OCI-LY1 (cell line): ENCODE results near the gene MCC.

Experiments used
- H2AFZ ChIP-seq: fragments of 200-600 bp; sonication (generic), shearing (Covaris generic); 2 replicates; pipeline ENCODE4 v1.6.0; 2014; ENCODE audit warnings: antibody characterized with exemption, mild to moderate bottlenecking, low read length
- H3F3A ChIP-seq: fragments of 200-600 bp; sonication (generic), shearing (Covaris generic); 2 replicates; pipeline ENCODE4 v1.6.0; 2014; ENCODE audit warnings: mild to moderate bottlenecking, antibody characterized with exemption, low read length, moderate library complexity; ENCODE audit not compliant: insufficient read depth
- H3K27ac ChIP-seq: fragments of 200-600 bp; sonication (generic); 2 replicates; pipeline ENCODE4 v1.5.1; 2014; ENCODE audit warnings: low read length, mixed run types, mild to moderate bottlenecking, low read depth; ENCODE audit not compliant: poor library complexity, severe bottlenecking
- H3K27me3 ChIP-seq: fragments of 200-600 bp; sonication (generic); 2 replicates; pipeline ENCODE4 v1.6.0; 2014; ENCODE audit warnings: antibody characterized with exemption, mild to moderate bottlenecking, low read length, moderate library complexity; ENCODE audit not compliant: insufficient read depth
- H3K36me3 ChIP-seq: fragments of 200-600 bp; sonication (generic); 2 replicates; pipeline ENCODE4 v1.6.1; 2014; ENCODE audit warnings: mild to moderate bottlenecking, antibody characterized with exemption, low read length, moderate library complexity, mixed read lengths; ENCODE audit not compliant: insufficient read depth
- H3K4me1 ChIP-seq: fragments of 200-600 bp; sonication (generic); 2 replicates; pipeline ENCODE4 v1.5.1; 2014; ENCODE audit warnings: mild to moderate bottlenecking, low read length, moderate library complexity; ENCODE audit not compliant: insufficient read depth, severe bottlenecking
- H3K4me2 ChIP-seq: fragments of 200-600 bp; sonication (generic), shearing (Covaris generic); 2 replicates; pipeline ENCODE4 v1.6.1; 2014; ENCODE audit warnings: low read length
- H3K4me3 ChIP-seq: fragments of 200-600 bp; sonication (generic); 2 replicates; pipeline ENCODE4 v1.5.1; 2014; ENCODE audit warnings: low read length, low read depth, mild to moderate bottlenecking, mixed read lengths; ENCODE audit not compliant: poor library complexity, severe bottlenecking
- H3K79me2 ChIP-seq: fragments of 200-600 bp; shearing (Covaris generic); 2 replicates; pipeline ENCODE4 v1.6.1; 2016; ENCODE audit warnings: mixed run types, low read length, mixed read lengths; ENCODE audit not compliant: insufficient read depth
- H3K9ac ChIP-seq: fragments of 200-600 bp; sonication (generic), shearing (Covaris generic); 2 replicates; pipeline ENCODE4 v1.6.1; 2014; ENCODE audit warnings: mild to moderate bottlenecking, low read length, mixed read lengths
- H3K9me2 ChIP-seq: fragments of 200-600 bp; sonication (generic), shearing (Covaris generic); 2 replicates; pipeline ENCODE4 v1.6.1; 2014; ENCODE audit warnings: low read depth, mild to moderate bottlenecking, low read length, mixed read lengths
- H3K9me3 ChIP-seq: fragments of 200-600 bp; shearing (Covaris generic); 2 replicates; pipeline ENCODE4 v1.6.1; 2014; ENCODE audit warnings: low read length, mixed read lengths
- H4K20me1 ChIP-seq: fragments of 200-600 bp; sonication (generic), shearing (Covaris generic); 2 replicates; pipeline ENCODE4 v1.6.0; 2016; ENCODE audit warnings: mild to moderate bottlenecking, low read length; ENCODE audit not compliant: insufficient read depth
- CTCF ChIP-seq: fragments of 200-600 bp; sonication (generic), shearing (Covaris generic); IDR thresholded peaks from 2 replicates; pipeline ENCODE4 v1.5.1; 2017; ENCODE audit warnings: mild to moderate bottlenecking, antibody characterized with exemption, low read length, moderate library complexity, mixed read lengths
- EZH2 ChIP-seq: fragments of 200-600 bp; sonication (generic), shearing (Covaris generic); IDR thresholded peaks from 2 replicates; pipeline ENCODE4 v1.8.0; 2017; ENCODE audit warnings: borderline replicate concordance, mixed run types, mild to moderate bottlenecking, antibody characterized with exemption, low read length, moderate library complexity, mixed read lengths

MCC gene

DNA sequence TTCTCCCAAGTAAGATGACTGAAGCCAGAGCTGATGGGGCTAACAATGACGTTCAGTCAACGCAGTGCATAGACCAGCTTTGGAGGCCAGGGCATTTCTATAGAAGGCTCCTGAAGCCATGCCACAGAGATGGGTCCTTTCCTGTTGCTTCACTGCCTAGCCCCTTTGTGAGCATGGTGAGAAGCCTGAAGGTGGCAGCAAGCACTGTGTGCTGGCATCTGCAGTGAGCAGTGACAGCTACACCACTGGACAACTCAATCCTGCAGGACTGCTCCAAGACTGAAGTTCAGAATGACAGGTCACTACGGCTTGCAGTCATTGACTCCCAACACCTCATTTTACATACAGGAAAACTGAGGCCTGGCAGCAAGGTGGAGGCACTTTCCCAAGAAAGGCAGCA is 282.4 kb downstream of the MCC start:
- Histone ChIP-seq H3K36me3 (no peaks in the 10 kb centered on the region), H3K4me1 (no peaks in the 10 kb centered on the region), H3K79me2 (no peaks in the 10 kb centered on the region), H3K4me2 (no peak overlapping the region), H3K9me2 (no peaks in the 10 kb centered on the region), H3F3A (no peaks in the 10 kb centered on the region), H3K9ac (no peak overlapping the region), H4K20me1 (no peaks in the 10 kb centered on the region), H3K9me3 (no peaks in the 10 kb centered on the region), H2AFZ (no peak overlapping the region), H3K27me3 (no peaks in the 10 kb centered on the region), H3K4me3 (no peak overlapping the region), H3K27ac (no peak overlapping the region)
- TF ChIP-seq EZH2 (no peak), CTCF (no peak)

GRCh38 chr5:113205323-113205722 is 282.9 kb downstream of the MCC start:
- H3K4me2 ChIP-seq: no peak overlapping the region
- no peak for TF ChIP-seq CTCF
- no peak for TF ChIP-seq EZH2
- H2AFZ ChIP-seq: no peak overlapping the region
- no peak overlapping the region for H3K27ac ChIP-seq
- no peaks in the 10 kb centered on the region for H4K20me1 ChIP-seq
- no peaks in the 10 kb centered on the region for H3K4me1 ChIP-seq
- no peaks in the 10 kb centered on the region for H3K9me3 ChIP-seq
- H3K9ac ChIP-seq: no peak overlapping the region
- no peaks in the 10 kb centered on the region for H3F3A ChIP-seq
- H3K36me3 ChIP-seq: no peaks in the 10 kb centered on the region
- H3K79me2 ChIP-seq: no peaks in the 10 kb centered on the region
- no peaks in the 10 kb centered on the region for H3K9me2 ChIP-seq
- no peaks in the 10 kb centered on the region for H3K27me3 ChIP-seq
- H3K4me3 ChIP-seq: no peak overlapping the region

- H3K4me2 ChIP-seq: no peak overlapping the region
- no peak overlapping the region for H3K27ac ChIP-seq
These were observed 283.6 kb downstream of the MCC start for GRCh38 chr5:113204525-113205161.

More at GRCh38 chr5:113204525-113205161, 283.6 kb downstream of the MCC start:
- H3K9me3 ChIP-seq: no peaks in the 10 kb centered on the region
- TF ChIP-seq CTCF: no peak
- TF ChIP-seq EZH2: no peak
- H3K9me2 ChIP-seq: no peaks in the 10 kb centered on the region
- H4K20me1 ChIP-seq: no peaks in the 10 kb centered on the region
- no peaks in the 10 kb centered on the region for H3K36me3 ChIP-seq
- no peak overlapping the region for H2AFZ ChIP-seq
- H3K4me3 ChIP-seq: no peak overlapping the region
- no peaks in the 10 kb centered on the region for H3F3A ChIP-seq
- no peaks in the 10 kb centered on the region for H3K79me2 ChIP-seq
- no peaks in the 10 kb centered on the region for H3K27me3 ChIP-seq
- no peaks in the 10 kb centered on the region for H3K4me1 ChIP-seq
- no peak overlapping the region for H3K9ac ChIP-seq
